Endodermal cell (in vitro differentiated cells): ENCODE data around the gene TBX5. TPM values are rescaled to one million over a fixed set of nuclear protein-coding genes. Genes with fewer than 3 reads are reported as not detected.

Experiments used
- DNase-seq: peaks from one replicate; pipeline ENCODE4 v3.0.0-alpha.2; 2017
- H3K27ac ChIP-seq: 2 replicates; pipeline ENCODE4 v1.5.1; 2013; ENCODE audit warnings: mild to moderate bottlenecking, low read depth, low read length, moderate library complexity
- H3K27me3 ChIP-seq: 2 replicates; pipeline ENCODE4 v1.6.1; 2013; ENCODE audit warnings: mild to moderate bottlenecking, low read length, moderate library complexity; ENCODE audit not compliant: insufficient read depth, control insufficient read depth, poor library complexity, severe bottlenecking
- H3K36me3 ChIP-seq: 2 replicates; pipeline ENCODE4 v1.7.0; 2013; ENCODE audit warnings: mild to moderate bottlenecking, low read length, moderate library complexity; ENCODE audit not compliant: control insufficient read depth, insufficient read depth
- H3K4me1 ChIP-seq: one replicate; pipeline ENCODE4 v1.7.0; 2013; ENCODE audit warnings: low read length; ENCODE audit not compliant: control insufficient read depth, insufficient read depth
- H3K4me3 ChIP-seq: 2 replicates; pipeline ENCODE4 v1.5.1; 2013; ENCODE audit warnings: mild to moderate bottlenecking, low read length, moderate library complexity
- H3K9ac ChIP-seq: 2 replicates; pipeline ENCODE4 v1.6.1; 2013; ENCODE audit warnings: mild to moderate bottlenecking, low read length, moderate library complexity; ENCODE audit not compliant: poor library complexity, severe bottlenecking; ENCODE audit errors: extremely low read depth
- H3K9me3 ChIP-seq: 2 replicates; pipeline ENCODE4 v1.6.1; 2013; ENCODE audit warnings: mild to moderate bottlenecking, low read length, moderate library complexity; ENCODE audit not compliant: control insufficient read depth
- H3K27ac Mint-ChIP-seq: 2 replicates; pipeline ENCODE4 v1.8.0; 2020; ENCODE audit warnings: mixed read lengths
- H3K27me3 Mint-ChIP-seq: 2 replicates; pipeline ENCODE4 v1.8.0; 2021; ENCODE audit warnings: mild to moderate bottlenecking, mixed read lengths; ENCODE audit not compliant: insufficient read depth
- H3K36me3 Mint-ChIP-seq: 2 replicates; pipeline ENCODE4 v1.8.0; 2020; ENCODE audit warnings: low read depth, mixed read lengths
- H3K4me1 Mint-ChIP-seq: 2 replicates; pipeline ENCODE4 v1.8.0; 2020; ENCODE audit warnings: mixed read lengths
- H3K4me3 Mint-ChIP-seq: 2 replicates; pipeline ENCODE4 v1.8.0; 2020; ENCODE audit warnings: mild to moderate bottlenecking, moderate library complexity, mixed read lengths
- H3K9me3 Mint-ChIP-seq: 2 replicates; pipeline ENCODE4 v1.8.0; 2020; ENCODE audit warnings: mild to moderate bottlenecking, mixed read lengths
- WGBS, 2 experiments: methylation state at CpG; one replicate each; pipeline versions ENCODE4 v1.1.5 to v1.1.7; 2013; ENCODE audit warnings: missing lambda C conversion rate in 2 of 2, mixed read lengths in 1 of 2; ENCODE audit not compliant: insufficient coverage in 1 of 2, insufficient read length in 1 of 2; 5-methylcytosine and 5-hydroxymethylcytosine counted together
- total RNA-seq, 2 donors: library from RNA; stranded (reverse); fragmentation: NEBNext Ultra II Directional in 1 of 2; extraction: Animal tissue kit (Norgen Biotek cat#: 25700) in 1 of 2; gene quantifications; 2 replicates in 1 of 2; 3 replicates in 1 of 2; pipeline ENCODE4 v1.2.1, GENCODE V29; 2021
- TF ChIP-seq, protein P1 (sequence below): fragments of 200-600 bp; sonication (generic); conservative IDR thresholded peaks from 2 replicates; pipeline ENCODE4 v1.5.0; 2021; ENCODE audit warnings: antibody characterized with exemption, mild to moderate bottlenecking

Gene TBX5
- total RNA-seq, 2 donors from 2014 or later: not detected

DNA sequence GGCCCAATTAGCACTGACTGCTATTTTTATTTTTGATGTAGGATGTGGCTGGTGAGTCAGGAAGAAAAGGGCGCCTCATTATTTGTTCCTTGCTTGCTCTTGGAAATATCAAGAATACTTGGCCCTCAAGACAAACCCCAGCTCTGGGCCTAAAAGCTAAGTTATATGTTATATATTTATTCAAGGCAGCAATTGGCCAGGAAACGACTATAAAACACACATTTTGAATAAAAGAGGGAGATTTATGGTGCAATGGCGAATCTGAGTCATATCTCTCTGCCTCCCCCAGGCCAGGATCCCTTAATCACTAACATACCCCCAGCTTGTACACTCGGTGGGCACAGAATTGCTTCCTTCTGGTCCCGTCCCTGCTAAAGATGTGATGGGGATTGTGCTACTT is 63.3 kb downstream of the TBX5 start:
- Mint-ChIP-seq H3K9me3 (peaks cover 9% of the 10 kb centered on the region), H3K36me3 (no peaks in the 10 kb centered on the region), H3K4me3 (no peak overlapping the region), H3K27ac (no peak overlapping the region), H3K27me3 (peaks cover 3% of the 10 kb centered on the region), H3K4me1 (peaks cover 4% of the 10 kb centered on the region)
- no peaks in the 10 kb centered on the region for H3K4me1 ChIP-seq
- H3K27me3 ChIP-seq: peaks cover 6% of the 10 kb centered on the region
- H3K4me3 ChIP-seq: no peak overlapping the region
- no peaks in the 10 kb centered on the region for H3K36me3 ChIP-seq
- H3K27ac ChIP-seq: no peak overlapping the region
- no peak overlapping the region for H3K9ac ChIP-seq
- 98% methylated on average over 5 of the region's 5 CpGs; no CpG with 5 or more reads in 1 of the 2 experiments for WGBS, 2 experiments
- peaks cover 6% of the 10 kb centered on the region for H3K9me3 ChIP-seq
- TF ChIP-seq, protein P1, sequence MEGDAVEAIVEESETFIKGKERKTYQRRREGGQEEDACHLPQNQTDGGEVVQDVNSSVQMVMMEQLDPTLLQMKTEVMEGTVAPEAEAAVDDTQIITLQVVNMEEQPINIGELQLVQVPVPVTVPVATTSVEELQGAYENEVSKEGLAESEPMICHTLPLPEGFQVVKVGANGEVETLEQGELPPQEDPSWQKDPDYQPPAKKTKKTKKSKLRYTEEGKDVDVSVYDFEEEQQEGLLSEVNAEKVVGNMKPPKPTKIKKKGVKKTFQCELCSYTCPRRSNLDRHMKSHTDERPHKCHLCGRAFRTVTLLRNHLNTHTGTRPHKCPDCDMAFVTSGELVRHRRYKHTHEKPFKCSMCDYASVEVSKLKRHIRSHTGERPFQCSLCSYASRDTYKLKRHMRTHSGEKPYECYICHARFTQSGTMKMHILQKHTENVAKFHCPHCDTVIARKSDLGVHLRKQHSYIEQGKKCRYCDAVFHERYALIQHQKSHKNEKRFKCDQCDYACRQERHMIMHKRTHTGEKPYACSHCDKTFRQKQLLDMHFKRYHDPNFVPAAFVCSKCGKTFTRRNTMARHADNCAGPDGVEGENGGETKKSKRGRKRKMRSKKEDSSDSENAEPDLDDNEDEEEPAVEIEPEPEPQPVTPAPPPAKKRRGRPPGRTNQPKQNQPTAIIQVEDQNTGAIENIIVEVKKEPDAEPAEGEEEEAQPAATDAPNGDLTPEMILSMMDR: no peak
- DNase-seq: no peak

DNA sequence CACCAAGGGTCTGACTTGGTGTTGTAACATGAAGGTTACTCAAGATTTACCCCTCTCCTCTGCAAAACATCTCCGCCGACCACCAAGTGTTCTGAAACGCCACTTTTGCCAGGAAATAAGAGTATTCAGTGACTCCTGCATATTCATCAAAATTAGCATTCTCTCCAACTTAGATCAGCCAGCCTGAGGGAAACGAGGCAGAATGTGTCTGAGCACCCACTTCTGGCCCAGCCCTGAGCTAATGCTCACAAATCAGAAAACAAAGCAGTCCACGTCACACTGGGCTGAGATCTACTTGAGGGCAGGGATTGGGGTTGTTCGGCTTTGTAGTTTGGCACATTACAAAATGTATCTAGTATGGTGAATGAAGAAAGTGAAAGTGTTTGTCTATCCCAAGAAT is 64.3 kb downstream of the TBX5 start:
- Histone ChIP-seq H3K27ac (no peak overlapping the region), H3K4me3 (no peak overlapping the region), H3K27me3 (peaks cover 6% of the 10 kb centered on the region), H3K9me3 (peaks cover 10% of the 10 kb centered on the region), H3K4me1 (no peaks in the 10 kb centered on the region), H3K9ac (no peak overlapping the region), H3K36me3 (no peaks in the 10 kb centered on the region)
- no peaks in the 10 kb centered on the region for H3K36me3 Mint-ChIP-seq
- peaks cover 14% of the 10 kb centered on the region for H3K9me3 Mint-ChIP-seq
- H3K27me3 Mint-ChIP-seq: peaks cover 3% of the 10 kb centered on the region
- 89 to 92% methylated on average over 5 to 6 of the region's 6 CpGs for WGBS, 2 experiments
- no peak overlapping the region for H3K27ac Mint-ChIP-seq
- no peak for DNase-seq
- peaks cover 6% of the 10 kb centered on the region for H3K4me1 Mint-ChIP-seq
- no peak overlapping the region for H3K4me3 Mint-ChIP-seq
- TF ChIP-seq, protein P1: no peak

- Histone ChIP-seq H3K9ac (no peak overlapping the region), H3K9me3 (peaks cover 10% of the 10 kb centered on the region), H3K36me3 (no peaks in the 10 kb centered on the region), H3K27ac (no peak overlapping the region), H3K27me3 (peaks cover 6% of the 10 kb centered on the region), H3K4me3 (no peak overlapping the region), H3K4me1 (peaks cover 2% of the 10 kb centered on the region)
- TF ChIP-seq, protein P1: no peak
- peaks cover 17% of the 10 kb centered on the region for H3K4me1 Mint-ChIP-seq
- H3K27me3 Mint-ChIP-seq: peaks cover 3% of the 10 kb centered on the region
- H3K36me3 Mint-ChIP-seq: no peaks in the 10 kb centered on the region
- no peak overlapping the region for H3K27ac Mint-ChIP-seq
- no peak for DNase-seq
- 89 to 100% methylated on average over 3 of the region's 3 CpGs for WGBS, 2 experiments
- H3K4me3 Mint-ChIP-seq: no peak overlapping the region
- H3K9me3 Mint-ChIP-seq: peaks cover 14% of the 10 kb centered on the region
These were observed 65.7 kb downstream of the TBX5 start for GRCh38 chr12:114340231-114340630.
